Breast epithelium (tissue), 4 donors: ENCODE results near the gene STEAP2. TPM values are rescaled to one million over a fixed set of nuclear protein-coding genes. Genes with fewer than 3 reads are reported as not detected.

Experiments used
- DNase-seq, 2 donors: peaks; one replicate each; pipeline ENCODE4 v3.0.0-alpha.2; 2019; ENCODE audit warnings: low spot score in 2 of 2
- H3K27ac ChIP-seq, 2 donors: fragments of 200-600 bp; sonication (generic) in 1 of 2; one replicate each; pipeline ENCODE4 v1.5.1; 2016 to 2019; ENCODE audit warnings: mild to moderate bottlenecking in 1 of 2
- H3K27me3 ChIP-seq, 2 donors: fragments of 200-600 bp; sonication (generic) in 1 of 2; one replicate each; pipeline versions ENCODE4 v1.5.1 to v1.6.0; 2017 to 2019; ENCODE audit warnings: control low read depth in 1 of 2, mild to moderate bottlenecking in 1 of 2
- H3K36me3 ChIP-seq: fragments of 200-600 bp; one replicate; pipeline ENCODE4 v1.5.1; 2019
- H3K4me1 ChIP-seq, 2 donors: fragments of 200-600 bp; sonication (generic); one replicate each; pipeline ENCODE4 v1.5.1; 2016 to 2019; ENCODE audit warnings: control low read depth in 1 of 2
- H3K4me3 ChIP-seq, 3 donors: fragments of 200-600 bp; sonication (generic); 1 replicate in 2 of 3; 2 replicates in 1 of 3; pipeline ENCODE4 v1.5.1; 2016 to 2019; ENCODE audit warnings: mild to moderate bottlenecking in 3 of 3, moderate library complexity in 2 of 3
- H3K9me3 ChIP-seq, 2 donors: fragments of 200-600 bp; sonication (generic) in 1 of 2; one replicate each; pipeline ENCODE4 v1.5.1; 2016 to 2019; ENCODE audit warnings: control low read depth in 1 of 2
- CTCF ChIP-seq, 3 donors: fragments of 450-650 bp; IDR thresholded peaks; one replicate each; pipeline ENCODE4 v1.5.1; 2016 to 2017; ENCODE audit warnings: antibody characterized with exemption in 3 of 3, mild to moderate bottlenecking in 3 of 3, moderate library complexity in 3 of 3
- POLR2A ChIP-seq: fragments of 450-650 bp; IDR thresholded peaks from one replicate; pipeline ENCODE4 v1.6.1; 2016; ENCODE audit warnings: antibody characterized with exemption, mild to moderate bottlenecking, moderate library complexity
- POLR2AphosphoS5 ChIP-seq, 3 donors: sonication (generic); formaldehyde crosslinking; IDR thresholded peaks; one replicate each; pipeline ENCODE4 v1.6.1; 2017; ENCODE audit warnings: antibody characterized with exemption in 3 of 3
- intact Hi-C: fragments of 100-400 bp; cut with DNase I; formaldehyde crosslinking; loops from one replicate; pipeline ENCODE4 v1.15.1; 2023; ENCODE audit warnings: low total_unique reads
- total RNA-seq, 3 donors: library from RNA; depleted of rRNA; stranded (reverse); fragments of >200 nt; gene quantifications; one replicate each; pipeline ENCODE4 v1.1.0, GENCODE V29; 2016

Gene STEAP2
- total RNA-seq, 3 donors from 2014 or later: 14.4 to 81.9 (median 22.1) TPM

GRCh38 chr7:90244565-90244908 lies 33.0 kb downstream of the STEAP2 start:
- H3K27ac ChIP-seq: peak overlapping the region in 1 of 2 donors; percentile 90
- TF ChIP-seq CTCF (IDR thresholded peaks at IDR 0.05) (no peak), POLR2A (no peak), POLR2AphosphoS5 (IDR thresholded peaks at IDR 0.05) (no peak)
- peaks cover 0 to 7% of the 10 kb centered on the region in 2 donors for H3K4me1 ChIP-seq
- no peaks in the 10 kb centered on the region for H3K9me3 ChIP-seq
- peak overlapping the region; percentile 87 to 97 (median 89) for H3K4me3 ChIP-seq
- intact Hi-C loops: no loop called here
- DNase-seq: no peak
- no peaks in the 10 kb centered on the region for H3K36me3 ChIP-seq
- no peaks in the 10 kb centered on the region for H3K27me3 ChIP-seq

- intact Hi-C loops: no loop called here
- no peaks in the 10 kb centered on the region for H3K27me3 ChIP-seq
- peak within 1 kb of the TSS; percentile 87 to 97 (median 89) for H3K4me3 ChIP-seq
- TF ChIP-seq POLR2AphosphoS5 (IDR thresholded peaks at IDR 0.05): peak; percentile 51 to 84 (median 79)
- no peak for TF ChIP-seq POLR2A
- peak; percentile 19 to 64 (median 51) for TF ChIP-seq CTCF (IDR thresholded peaks at IDR 0.05)
- H3K27ac ChIP-seq: peak within 1 kb of the TSS; percentile 87 to 90
- H3K36me3 ChIP-seq: no peaks in the 10 kb centered on the region
- DNase-seq: peak; percentile 84 to 92
- peaks cover 0 to 7% of the 10 kb centered on the region in 2 donors for H3K4me1 ChIP-seq
- no peaks in the 10 kb centered on the region for H3K9me3 ChIP-seq
These were observed 33.6 kb downstream of the STEAP2 start, which contains the start of gene CFAP69 for GRCh38 chr7:90244909-90245851. CFAP69 (plus strand) TSS chr7:90245174; CDS start chr7:90245425, 251 bp downstream.

GRCh38 chr7:90246171-90246570 lies 34.6 kb downstream of the STEAP2 start:
- Histone ChIP-seq H3K27ac (peak overlapping the region; percentile 87 to 90), H3K27me3 (no peaks in the 10 kb centered on the region), H3K4me1 (peaks cover 0 to 7% of the 10 kb centered on the region in 2 donors), H3K4me3 (peak overlapping the region; percentile 87 to 97 (median 89)), H3K9me3 (no peaks in the 10 kb centered on the region), H3K36me3 (no peaks in the 10 kb centered on the region)
- intact Hi-C loops: no loop called here
- no peak for DNase-seq
- TF ChIP-seq POLR2A: no peak
- no peak for TF ChIP-seq POLR2AphosphoS5 (IDR thresholded peaks at IDR 0.05)
- TF ChIP-seq CTCF (IDR thresholded peaks at IDR 0.05): no peak

GRCh38 chr7:90248706-90249105 lies 37.2 kb downstream of the STEAP2 start:
- intact Hi-C loops: no loop called here
- H3K9me3 ChIP-seq: no peaks in the 10 kb centered on the region
- H3K36me3 ChIP-seq: no peaks in the 10 kb centered on the region
- TF ChIP-seq POLR2AphosphoS5 (IDR thresholded peaks at IDR 0.05): no peak
- TF ChIP-seq CTCF (IDR thresholded peaks at IDR 0.05): no peak
- no peak for TF ChIP-seq POLR2A
- H3K27me3 ChIP-seq: no peaks in the 10 kb centered on the region
- peaks cover 0 to 7% of the 10 kb centered on the region in 2 donors for H3K4me1 ChIP-seq
- no peak overlapping the region for H3K27ac ChIP-seq
- H3K4me3 ChIP-seq: no peak overlapping the region
- DNase-seq: no peak
